WTC11 (cell line): Measurements from ENCODE around the gene DENND6A. TPM values are rescaled to one million over a fixed set of nuclear protein-coding genes. Genes with fewer than 3 reads are reported as not detected.

ENCODE experiments used
- ATAC-seq: fragments of 200-7000 bp; cut with Tn5 transposase; 2 replicates; pipeline ENCODE4 v1.10.0; 2021; ENCODE audit warnings: mild to moderate bottlenecking, moderate library complexity
- CTCF ChIA-PET: fragments of 300-600 bp; sonication (Branson Sonifier 250); formaldehyde crosslinking; loops from one replicate; lab custom pipeline; 2021; ENCODE audit warnings: antibody characterized with exemption; lab: Charles Lee
- POLR2A ChIA-PET: fragments of 350-600 bp; sonication (Branson Sonifier 250); formaldehyde crosslinking; loops from one replicate; lab custom pipeline; 2021; ENCODE audit warnings: antibody characterized with exemption; lab: Charles Lee
- DNase-seq: peaks from one replicate; pipeline ENCODE4 v3.0.0; 2021; ENCODE audit warnings: low spot score
- H3K27ac Mint-ChIP-seq: 2 replicates; pipeline ENCODE4 v1.8.0; 2021; ENCODE audit warnings: mixed read lengths
- H3K27me3 Mint-ChIP-seq: 2 replicates; pipeline ENCODE4 v1.8.0; 2021; ENCODE audit warnings: low read depth, mild to moderate bottlenecking, moderate library complexity, mixed read lengths
- H3K36me3 Mint-ChIP-seq: 2 replicates; pipeline ENCODE4 v1.8.0; 2021; ENCODE audit warnings: mixed read lengths
- H3K4me1 Mint-ChIP-seq: 2 replicates; pipeline ENCODE4 v1.8.0; 2022; ENCODE audit warnings: mixed read lengths
- H3K4me3 Mint-ChIP-seq: 2 replicates; pipeline ENCODE4 v1.8.0; 2021; ENCODE audit warnings: mild to moderate bottlenecking, moderate library complexity, mixed read lengths
- H3K9me3 Mint-ChIP-seq: 2 replicates; pipeline ENCODE4 v1.8.0; 2021; ENCODE audit warnings: mixed read lengths
- CREB1 ChIP-seq: sonication (generic); formaldehyde crosslinking; IDR thresholded peaks from 2 replicates; pipeline ENCODE4 v1.8.0; 2023; ENCODE audit warnings: mild to moderate bottlenecking, missing genetic modification reagents
- CREM ChIP-seq: sonication (generic); formaldehyde crosslinking; IDR thresholded peaks from 2 replicates; pipeline ENCODE4 v1.8.1; 2022; ENCODE audit warnings: mild to moderate bottlenecking, missing genetic modification reagents, moderate library complexity
- ESRRA ChIP-seq: sonication (generic); formaldehyde crosslinking; IDR thresholded peaks from 2 replicates; pipeline ENCODE4 v1.8.1; 2022; ENCODE audit warnings: mild to moderate bottlenecking, missing genetic modification reagents, borderline replicate concordance
- FOXP1 ChIP-seq: sonication (generic); formaldehyde crosslinking; IDR thresholded peaks from 2 replicates; pipeline ENCODE4 v1.8.0; 2022; ENCODE audit warnings: missing genetic modification reagents, mild to moderate bottlenecking, moderate library complexity, borderline replicate concordance
- GABPB1 ChIP-seq: sonication (generic); formaldehyde crosslinking; IDR thresholded peaks from 2 replicates; pipeline ENCODE4 v1.8.1; 2023; ENCODE audit warnings: mild to moderate bottlenecking, missing genetic modification reagents
- GTF2I ChIP-seq: fragments of 250-450 bp; sonication (Bioruptor Pico); conservative IDR thresholded peaks from 2 replicates; pipeline ENCODE4 v1.4.0; 2021; ENCODE audit warnings: mild to moderate bottlenecking
- HMGA2 ChIP-seq: fragments of 250-450 bp; sonication (Bioruptor Pico); IDR thresholded peaks from 2 replicates; pipeline ENCODE4 v1.4.0; 2021; ENCODE audit warnings: mild to moderate bottlenecking, moderate library complexity
- IRF2 ChIP-seq: sonication (generic); formaldehyde crosslinking; IDR thresholded peaks from 2 replicates; pipeline ENCODE4 v1.8.0; 2022; ENCODE audit warnings: low read depth, missing genetic modification reagents, borderline replicate concordance
- JUN ChIP-seq: sonication (generic); formaldehyde crosslinking; IDR thresholded peaks from 2 replicates; pipeline ENCODE4 v1.8.0; 2023; ENCODE audit warnings: mild to moderate bottlenecking, missing genetic modification reagents
- KAT7 ChIP-seq: sonication (generic); formaldehyde crosslinking; IDR thresholded peaks from 2 replicates; pipeline ENCODE4 v1.8.1; 2023; ENCODE audit warnings: missing genetic modification reagents, mild to moderate bottlenecking, borderline replicate concordance
- MYBL2 ChIP-seq: sonication (generic); formaldehyde crosslinking; IDR thresholded peaks from 2 replicates; pipeline ENCODE4 v1.8.1; 2023; ENCODE audit warnings: mild to moderate bottlenecking, moderate library complexity, missing genetic modification reagents
- OVOL2 ChIP-seq: fragments of 250-450 bp; sonication (Bioruptor Pico); IDR thresholded peaks from 2 replicates; pipeline ENCODE4 v1.9.0; 2021; ENCODE audit warnings: mild to moderate bottlenecking, borderline replicate concordance
- RORB ChIP-seq: fragments of 250-450 bp; sonication (Bioruptor Pico); IDR thresholded peaks from 2 replicates; pipeline ENCODE4 v1.9.0; 2021; ENCODE audit warnings: mild to moderate bottlenecking
- TCF7 ChIP-seq: sonication (generic); formaldehyde crosslinking; IDR thresholded peaks from 2 replicates; pipeline ENCODE4 v1.8.0; 2022; ENCODE audit warnings: mild to moderate bottlenecking, low read depth, missing genetic modification reagents, moderate library complexity
- TP53 ChIP-seq: sonication (generic); formaldehyde crosslinking; IDR thresholded peaks from 2 replicates; pipeline ENCODE4 v1.8.1; 2023; ENCODE audit warnings: mild to moderate bottlenecking, missing genetic modification reagents
- ZBTB21 ChIP-seq: sonication (generic); formaldehyde crosslinking; IDR thresholded peaks from 2 replicates; pipeline ENCODE4 v1.8.1; 2023; ENCODE audit warnings: mild to moderate bottlenecking, missing genetic modification reagents, borderline replicate concordance
- ZNF138 ChIP-seq: sonication (generic); formaldehyde crosslinking; conservative IDR thresholded peaks from 2 replicates; pipeline ENCODE4 v1.8.1; 2022; ENCODE audit warnings: mild to moderate bottlenecking, moderate library complexity, missing genetic modification reagents
- ZNF232 ChIP-seq: sonication (generic); formaldehyde crosslinking; IDR thresholded peaks from 2 replicates; pipeline ENCODE4 v1.8.0; 2022; ENCODE audit warnings: mild to moderate bottlenecking, missing genetic modification reagents
- total RNA-seq: library from RNA; stranded (reverse); gene quantifications from 3 replicates; pipeline ENCODE4 v1.2.3, GENCODE V29; 2021
- TF ChIP-seq, protein P1 (sequence below): fragments of 250-450 bp; sonication (Bioruptor Pico); IDR thresholded peaks from 2 replicates; pipeline ENCODE4 v1.9.0; 2021; ENCODE audit warnings: mild to moderate bottlenecking
- TF ChIP-seq, protein P2 (sequence below): sonication (generic); formaldehyde crosslinking; IDR thresholded peaks from 2 replicates; pipeline ENCODE4 v1.8.1; 2022; ENCODE audit warnings: missing genetic modification reagents, borderline replicate concordance
- TF ChIP-seq, protein P3 (sequence below): sonication (generic); formaldehyde crosslinking; IDR thresholded peaks from 2 replicates; pipeline ENCODE4 v1.8.1; 2023; ENCODE audit warnings: mild to moderate bottlenecking, moderate library complexity, missing genetic modification reagents
- TF ChIP-seq, protein P4 (sequence below): sonication (generic); formaldehyde crosslinking; IDR thresholded peaks from 2 replicates; pipeline ENCODE4 v1.8.1; 2022; ENCODE audit warnings: mild to moderate bottlenecking, moderate library complexity, missing genetic modification reagents

DENND6A gene
- total RNA-seq, 1 experiment from 2014 or later = 13.9 TPM

DNA sequence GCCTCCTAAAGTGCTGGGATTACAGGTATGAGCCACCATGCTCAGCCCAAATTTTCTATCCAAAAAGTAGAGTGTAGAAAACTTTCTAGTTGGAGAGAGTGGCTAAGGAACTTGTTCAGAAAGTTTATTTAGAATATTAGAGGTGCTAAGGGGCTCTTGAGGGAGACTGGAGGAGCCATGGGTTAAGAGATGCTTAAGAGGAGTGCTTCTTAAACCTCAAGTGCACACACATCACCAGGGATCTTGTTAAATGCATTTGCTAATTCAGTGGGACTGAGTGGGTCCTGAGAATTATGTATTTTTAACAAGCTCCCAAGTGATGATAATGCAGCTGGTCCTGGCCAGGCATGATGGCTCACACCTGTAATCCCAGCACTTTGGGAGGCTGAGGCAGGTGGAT, 33.5 kb upstream of the DENND6A start:
- H3K9me3 Mint-ChIP-seq = no peaks in the 10 kb centered on the region
- ChIA-PET CTCF (no interaction called here), POLR2A (no interaction called here)
- no peak for DNase-seq
- no peak overlapping the region for H3K27ac Mint-ChIP-seq
- no peak overlapping the region for H3K4me3 Mint-ChIP-seq
- no peak for ATAC-seq
- no peaks in the 10 kb centered on the region for H3K4me1 Mint-ChIP-seq
- H3K27me3 Mint-ChIP-seq = no peaks in the 10 kb centered on the region
- H3K36me3 Mint-ChIP-seq = no peaks in the 10 kb centered on the region
- TF ChIP-seq CREB1 (CRISPR knock-in tag) = no peak
- TF ChIP-seq GTF2I (CRISPR knock-in tag) = no peak
- TF ChIP-seq ZNF232 (CRISPR knock-in tag) = no peak
- no peak for TF ChIP-seq ZNF138
- TF ChIP-seq KAT7 (CRISPR knock-in tag) = no peak
- TF ChIP-seq IRF2 = no peak
- no peak for TF ChIP-seq JUN (CRISPR knock-in tag)
- TF ChIP-seq OVOL2 (CRISPR knock-in tag) = no peak
- no peak for TF ChIP-seq CREM (CRISPR knock-in tag)
- no peak for TF ChIP-seq TCF7 (CRISPR knock-in tag)
- no peak for TF ChIP-seq MYBL2 (CRISPR knock-in tag)
- TF ChIP-seq, protein P1, sequence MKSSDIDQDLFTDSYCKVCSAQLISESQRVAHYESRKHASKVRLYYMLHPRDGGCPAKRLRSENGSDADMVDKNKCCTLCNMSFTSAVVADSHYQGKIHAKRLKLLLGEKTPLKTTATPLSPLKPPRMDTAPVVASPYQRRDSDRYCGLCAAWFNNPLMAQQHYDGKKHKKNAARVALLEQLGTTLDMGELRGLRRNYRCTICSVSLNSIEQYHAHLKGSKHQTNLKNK (CRISPR knock-in tag) = no peak
- TF ChIP-seq, protein P2, sequence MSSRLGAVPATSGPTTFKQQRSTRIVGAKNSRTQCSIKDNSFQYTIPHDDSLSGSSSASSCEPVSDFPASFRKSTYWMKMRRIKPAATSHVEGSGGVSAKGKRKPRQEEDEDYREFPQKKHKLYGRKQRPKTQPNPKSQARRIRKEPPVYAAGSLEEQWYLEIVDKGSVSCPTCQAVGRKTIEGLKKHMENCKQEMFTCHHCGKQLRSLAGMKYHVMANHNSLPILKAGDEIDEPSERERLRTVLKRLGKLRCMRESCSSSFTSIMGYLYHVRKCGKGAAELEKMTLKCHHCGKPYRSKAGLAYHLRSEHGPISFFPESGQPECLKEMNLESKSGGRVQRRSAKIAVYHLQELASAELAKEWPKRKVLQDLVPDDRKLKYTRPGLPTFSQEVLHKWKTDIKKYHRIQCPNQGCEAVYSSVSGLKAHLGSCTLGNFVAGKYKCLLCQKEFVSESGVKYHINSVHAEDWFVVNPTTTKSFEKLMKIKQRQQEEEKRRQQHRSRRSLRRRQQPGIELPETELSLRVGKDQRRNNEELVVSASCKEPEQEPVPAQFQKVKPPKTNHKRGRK (CRISPR knock-in tag) = no peak
- no peak for TF ChIP-seq ESRRA
- TF ChIP-seq HMGA2 (CRISPR knock-in tag) = no peak
- no peak for TF ChIP-seq RORB (CRISPR knock-in tag)
- TF ChIP-seq TP53 (CRISPR knock-in tag) = no peak
- TF ChIP-seq, protein P3, sequence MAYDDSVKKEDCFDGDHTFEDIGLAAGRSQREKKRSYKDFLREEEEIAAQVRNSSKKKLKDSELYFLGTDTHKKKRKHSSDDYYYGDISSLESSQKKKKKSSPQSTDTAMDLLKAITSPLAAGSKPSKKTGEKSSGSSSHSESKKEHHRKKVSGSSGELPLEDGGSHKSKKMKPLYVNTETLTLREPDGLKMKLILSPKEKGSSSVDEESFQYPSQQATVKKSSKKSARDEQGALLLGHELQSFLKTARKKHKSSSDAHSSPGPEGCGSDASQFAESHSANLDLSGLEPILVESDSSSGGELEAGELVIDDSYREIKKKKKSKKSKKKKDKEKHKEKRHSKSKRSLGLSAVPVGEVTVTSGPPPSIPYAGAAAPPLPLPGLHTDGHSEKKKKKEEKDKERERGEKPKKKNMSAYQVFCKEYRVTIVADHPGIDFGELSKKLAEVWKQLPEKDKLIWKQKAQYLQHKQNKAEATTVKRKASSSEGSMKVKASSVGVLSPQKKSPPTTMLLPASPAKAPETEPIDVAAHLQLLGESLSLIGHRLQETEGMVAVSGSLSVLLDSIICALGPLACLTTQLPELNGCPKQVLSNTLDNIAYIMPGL (CRISPR knock-in tag) = no peak

DNA sequence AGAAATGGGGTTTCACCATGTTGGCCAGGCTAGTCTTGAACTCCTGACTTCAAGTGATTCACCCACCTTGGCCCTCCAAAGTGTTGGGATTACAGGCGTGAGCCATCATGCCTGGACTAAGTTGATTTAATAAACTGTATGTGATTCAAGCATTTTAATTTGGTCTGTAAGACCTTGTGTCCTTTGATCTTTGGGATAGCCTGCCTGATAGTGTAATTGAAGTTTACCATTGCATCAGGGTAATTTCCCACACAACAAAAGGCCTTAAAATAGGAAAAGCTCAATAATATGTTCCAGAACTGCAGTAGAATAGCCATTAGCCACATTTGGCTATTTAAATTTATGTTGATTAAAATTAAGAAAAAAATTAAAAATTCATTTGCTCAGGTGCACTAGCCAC, 25.2 kb upstream of the DENND6A start:
- Mint-ChIP-seq H3K27ac (no peak overlapping the region), H3K27me3 (no peaks in the 10 kb centered on the region), H3K36me3 (no peaks in the 10 kb centered on the region), H3K4me3 (no peak overlapping the region), H3K4me1 (no peaks in the 10 kb centered on the region), H3K9me3 (no peaks in the 10 kb centered on the region)
- DNase-seq (no peak), ATAC-seq (no peak)
- POLR2A ChIA-PET = no interaction called here
- CTCF ChIA-PET = no interaction called here
- no peak for TF ChIP-seq ZBTB21 (CRISPR knock-in tag)
- no peak for TF ChIP-seq FOXP1 (CRISPR knock-in tag)
- TF ChIP-seq MYBL2 (CRISPR knock-in tag) = no peak
- TF ChIP-seq, protein P4, sequence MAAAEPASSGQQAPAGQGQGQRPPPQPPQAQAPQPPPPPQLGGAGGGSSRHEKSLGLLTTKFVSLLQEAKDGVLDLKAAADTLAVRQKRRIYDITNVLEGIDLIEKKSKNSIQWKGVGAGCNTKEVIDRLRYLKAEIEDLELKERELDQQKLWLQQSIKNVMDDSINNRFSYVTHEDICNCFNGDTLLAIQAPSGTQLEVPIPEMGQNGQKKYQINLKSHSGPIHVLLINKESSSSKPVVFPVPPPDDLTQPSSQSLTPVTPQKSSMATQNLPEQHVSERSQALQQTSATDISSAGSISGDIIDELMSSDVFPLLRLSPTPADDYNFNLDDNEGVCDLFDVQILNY (CRISPR knock-in tag) = no peak
- TF ChIP-seq GABPB1 (CRISPR knock-in tag) = peak; percentile 69
- TF ChIP-seq, all 79 proteins: peak for 1
